Bone marrow (tissue), 2 donors: Measurements from ENCODE around the gene VPS26B.
"Not testable (repeated sequence)": the region's sequence is repeated elsewhere in the genome, so short reads cannot be mapped to it uniquely, and the experiment has no call there.

Experiments used
- DNase-seq, 2 donors: peaks; one replicate each; lab custom pipeline; 2025; lab: John Stamatoyannopoulos, UW

The VPS26B gene

GRCh38 chr11:134281635-134282034, 57.2 kb downstream of the VPS26B start:
- DNase-seq: not testable (repeated sequence)

GRCh38 chr11:134282121-134283045, 57.9 kb downstream of the VPS26B start:
- no peak for DNase-seq

- no peak for DNase-seq
Measured at GRCh38 chr11:134283461-134284230, 59.2 kb downstream of the VPS26B start.

- DNase-seq: not testable (repeated sequence)
Measured at GRCh38 chr11:134284349-134284748, 59.9 kb downstream of the VPS26B start.

GRCh38 chr11:134287561-134287960, 63.1 kb downstream of the VPS26B start:
- no peak for DNase-seq

GRCh38 chr11:134288486-134288885, 64.0 kb downstream of the VPS26B start:
- no peak for DNase-seq

GRCh38 chr11:134289167-134289566, 64.7 kb downstream of the VPS26B start:
- DNase-seq: no peak

GRCh38 chr11:134289789-134290188, 65.3 kb downstream of the VPS26B start:
- DNase-seq: no peak

GRCh38 chr11:134290646-134291045, 66.2 kb downstream of the VPS26B start:
- no peak for DNase-seq

GRCh38 chr11:134291196-134291595, 66.7 kb downstream of the VPS26B start:
- no peak for DNase-seq

- DNase-seq: no peak
Measured at GRCh38 chr11:134292661-134293060, 68.2 kb downstream of the VPS26B start.

GRCh38 chr11:134293119-134294113, 68.9 kb downstream of the VPS26B start:
- no peak for DNase-seq

GRCh38 chr11:134294664-134295063, 70.2 kb downstream of the VPS26B start:
- no peak for DNase-seq
